HepG2 (cell line): ENCODE measurements around the gene TFE3. TPM values are rescaled to one million over a fixed set of nuclear protein-coding genes. Genes with fewer than 3 reads are reported as not detected.

ENCODE experiments used
- ATF3 ChIP-seq: sonication (generic); formaldehyde crosslinking; IDR thresholded peaks from 2 replicates; pipeline ENCODE4 v1.4.0; 2020; ENCODE audit warnings: missing genetic modification reagents
- BRF2 ChIP-seq: sonication (generic); formaldehyde crosslinking; IDR thresholded peaks from 2 replicates; pipeline ENCODE4 v1.8.1; 2022; ENCODE audit warnings: mild to moderate bottlenecking, missing genetic modification reagents
- ELF3 ChIP-seq: IDR thresholded peaks from 2 replicates; pipeline ENCODE4 v1.6.1; 2016; ENCODE audit warnings: missing genetic modification reagents, missing compliant biosample characterization
- HNRNPK ChIP-seq: fragments of 200-400 bp; formaldehyde crosslinking; IDR thresholded peaks from 2 replicates; pipeline ENCODE4 v1.6.1; 2018; ENCODE audit warnings: low read length, low read depth, moderate library complexity, mild to moderate bottlenecking; ENCODE audit not compliant: poor library complexity, severe bottlenecking
- ISL2 ChIP-seq: sonication (generic); formaldehyde crosslinking; IDR thresholded peaks from 2 replicates; pipeline ENCODE4 v1.5.0; 2020; ENCODE audit warnings: missing genetic modification reagents
- KAT8 ChIP-seq: IDR thresholded peaks from 2 replicates; pipeline ENCODE4 v1.6.1; 2016; ENCODE audit warnings: missing genetic modification reagents, missing compliant biosample characterization
- KDM3A ChIP-seq: IDR thresholded peaks from 2 replicates; pipeline ENCODE4 v1.6.1; 2018; ENCODE audit warnings: low read depth, missing compliant biosample characterization
- KLF16 ChIP-seq, 2 experiments: sonication (generic) in 1 of 2; formaldehyde crosslinking in 1 of 2; IDR thresholded peaks; 2 replicates each; pipeline versions ENCODE4 v1.6.1 to v1.8.0; 2016 to 2023; ENCODE audit warnings: missing genetic modification reagents in 2 of 2, missing compliant biosample characterization in 1 of 2
- MXD3 ChIP-seq: IDR thresholded peaks from 2 replicates; pipeline ENCODE4 v1.6.1; 2016; ENCODE audit warnings: mild to moderate bottlenecking, missing biosample characterization, missing genetic modification reagents
- PPARG ChIP-seq: conservative IDR thresholded peaks from 2 replicates; pipeline ENCODE4 v1.6.1; 2016; ENCODE audit warnings: missing biosample characterization, missing genetic modification reagents
- RBFOX2 ChIP-seq: fragments of 200-400 bp; formaldehyde crosslinking; IDR thresholded peaks from 2 replicates; pipeline ENCODE4 v1.6.1; 2017; ENCODE audit warnings: low read depth, mild to moderate bottlenecking, low read length
- THAP9 ChIP-seq: sonication (generic); formaldehyde crosslinking; IDR thresholded peaks from 2 replicates; pipeline ENCODE4; 2020; ENCODE audit warnings: missing genetic modification reagents, mild to moderate bottlenecking, borderline replicate concordance
- ZBTB43 ChIP-seq: sonication (generic); formaldehyde crosslinking; conservative IDR thresholded peaks from 2 replicates; pipeline ENCODE4 v1.4.0; 2020; ENCODE audit warnings: missing genetic modification reagents
- ZFP91 ChIP-seq: sonication (generic); formaldehyde crosslinking; IDR thresholded peaks from 2 replicates; pipeline ENCODE4 v1.9.0; 2022; ENCODE audit warnings: missing genetic modification reagents, mild to moderate bottlenecking, borderline replicate concordance
- ZMYM4 ChIP-seq: sonication (generic); formaldehyde crosslinking; IDR thresholded peaks from 2 replicates; pipeline ENCODE4 v1.8.1; 2023; ENCODE audit warnings: mild to moderate bottlenecking, missing genetic modification reagents
- ZNF138 ChIP-seq: sonication (generic); formaldehyde crosslinking; IDR thresholded peaks from 2 replicates; pipeline ENCODE4 v1.5.0; 2020; ENCODE audit warnings: mild to moderate bottlenecking, low read depth, missing genetic modification reagents
- ZNF235 ChIP-seq: sonication (generic); formaldehyde crosslinking; IDR thresholded peaks from 2 replicates; pipeline ENCODE4 v1.8.1; 2023; ENCODE audit warnings: mild to moderate bottlenecking, missing genetic modification reagents, borderline replicate concordance
- ZNF333 ChIP-seq: sonication (generic); formaldehyde crosslinking; IDR thresholded peaks from 2 replicates; pipeline ENCODE4 v1.4.0; 2020; ENCODE audit warnings: mild to moderate bottlenecking, missing genetic modification reagents, borderline replicate concordance
- ZNF496 ChIP-seq: sonication (generic); formaldehyde crosslinking; IDR thresholded peaks from 2 replicates; pipeline ENCODE4 v1.8.1; 2023; ENCODE audit warnings: mild to moderate bottlenecking, moderate library complexity, missing genetic modification reagents; ENCODE audit not compliant: insufficient replicate concordance
- ZNF501 ChIP-seq: sonication (generic); formaldehyde crosslinking; IDR thresholded peaks from 2 replicates; pipeline ENCODE4 v1.5.1; 2020; ENCODE audit warnings: mild to moderate bottlenecking, moderate library complexity, missing genetic modification reagents
- polyA plus RNA-seq, 8 experiments: library from polyadenylated mRNA; depleted of rRNA in 3 of 8; stranded (reverse) in 7 of 8; unstranded in 1 of 8; fragments of >200 nt; fragmentation: Illumina TruSeq in 4 of 8; extraction: Trizol in 4 of 8; gene quantifications; 2 replicates each; pipeline versions ENCODE4 v1.2.1 to v1.2.3, GENCODE V29; 2011 to 2016; ENCODE audit warnings: low read depth in 4 of 8, missing spikeins in 1 of 8, mixed read lengths in 1 of 8; ENCODE audit not compliant: insufficient read depth in 1 of 8
- total RNA-seq, 5 experiments: library from RNA; depleted of rRNA; stranded (reverse); fragments of >200 nt; fragmentation: Illumina TruSeq; extraction: Trizol; gene quantifications; 2 replicates each; pipeline ENCODE4 v1.2.3, GENCODE V29; 2016; ENCODE audit warnings: low read depth in 1 of 5

Gene TFE3
- total and polyA plus RNA-seq, 2 of the 13 experiments (the other 11 are each of a cell fraction or from before 2014, with no cell fraction given), result 8.3 to 12.3 TPM

- TF ChIP-seq THAP9 (CRISPR knock-in tag) (peak; percentile 27; the same call in 1 of the 2 replicates), ATF3 (CRISPR knock-in tag) (peak; percentile 92), KDM3A (CRISPR knock-in tag) (0 out of 2 replicates have a peak, but pooled peaks have one; percentile 40), ZMYM4 (CRISPR knock-in tag) (peak; percentile 28; the same call in 1 of the 2 replicates), KLF16 (CRISPR knock-in tag; IDR thresholded peaks at IDR 0.05) (no peak), ZNF496 (no peak), HNRNPK (peak; percentile 46), ZFP91 (CRISPR knock-in tag) (peak; percentile 35; the same call in 1 of the 2 replicates), BRF2 (CRISPR knock-in tag) (no peak), ELF3 (CRISPR knock-in tag) (0 out of 2 replicates have a peak, but pooled peaks have one; percentile 12), PPARG (CRISPR knock-in tag) (no peak), ZNF333 (peak; percentile 65; the same call in 1 of the 2 replicates), ZNF235 (CRISPR knock-in tag) (no peak), ISL2 (CRISPR knock-in tag) (peak; percentile 47; the same call in 1 of the 2 replicates), KAT8 (CRISPR knock-in tag) (peak; percentile 81), ZNF501 (CRISPR knock-in tag) (peak; percentile 55; the same call in 1 of the 2 replicates), MXD3 (CRISPR knock-in tag) (peak; percentile 44; the same call in 1 of the 2 replicates), ZBTB43 (CRISPR knock-in tag) (peak; percentile 44; the same call in 1 of the 2 replicates), RBFOX2 (peak; percentile 81), ZNF138 (CRISPR knock-in tag) (no peak)
These were observed 36.6 kb upstream of the TFE3 start, which contains the start of gene WDR45 (continued) for GRCh38 chrX:49079489-49080428.
